Loucy (cell line): ENCODE results near the gene GNG11.

ENCODE experiments used
- H2AFZ ChIP-seq: fragments of 200-600 bp; sonication (generic); 2 replicates; pipeline ENCODE4 v1.6.0; 2016; ENCODE audit warnings: antibody characterized with exemption, mild to moderate bottlenecking, low read length, moderate library complexity
- H3F3A ChIP-seq: fragments of 200-600 bp; 2 replicates; pipeline ENCODE4 v1.6.0; 2016; ENCODE audit warnings: antibody characterized with exemption, low read depth, mild to moderate bottlenecking
- H3K27me3 ChIP-seq: fragments of 200-600 bp; sonication (generic); 2 replicates; pipeline ENCODE4 v1.6.1; 2014; ENCODE audit warnings: low read length, mild to moderate bottlenecking; ENCODE audit not compliant: insufficient read depth, poor library complexity, severe bottlenecking
- H3K36me3 ChIP-seq: fragments of 200-600 bp; sonication (generic); 2 replicates; pipeline ENCODE4 v1.6.1; 2016; ENCODE audit warnings: low read length; ENCODE audit not compliant: insufficient read depth
- H3K4me1 ChIP-seq: fragments of 200-600 bp; sonication (generic); 2 replicates; pipeline ENCODE4 v1.5.1; 2014; ENCODE audit warnings: low read length, mild to moderate bottlenecking; ENCODE audit not compliant: insufficient read depth, poor library complexity, severe bottlenecking
- H3K4me2 ChIP-seq: fragments of 200-600 bp; sonication (generic); 2 replicates; pipeline ENCODE4 v1.6.0; 2014; ENCODE audit warnings: antibody characterized with exemption, low read length, low read depth, mild to moderate bottlenecking; ENCODE audit not compliant: poor library complexity, severe bottlenecking
- H3K4me3 ChIP-seq: fragments of 200-600 bp; sonication (generic); 2 replicates; pipeline ENCODE4 v1.5.1; 2014; ENCODE audit warnings: low read length, mild to moderate bottlenecking, mixed read lengths; ENCODE audit not compliant: poor library complexity, severe bottlenecking
- H3K79me2 ChIP-seq: fragments of 200-600 bp; sonication (generic); 2 replicates; pipeline ENCODE4 v1.6.1; 2014; ENCODE audit warnings: low read length; ENCODE audit not compliant: insufficient read depth
- H3K9ac ChIP-seq: fragments of 200-600 bp; sonication (generic); 2 replicates; pipeline ENCODE4 v1.6.0; 2014; ENCODE audit warnings: mild to moderate bottlenecking, low read depth, low read length, moderate library complexity; ENCODE audit not compliant: poor library complexity, severe bottlenecking
- H3K9me2 ChIP-seq: fragments of 200-600 bp; sonication (generic); replicated peaks from 2 replicates; pipeline ENCODE4 v1.6.1; 2016; ENCODE audit warnings: low read depth, low read length, mixed read lengths
- H3K9me3 ChIP-seq: fragments of 200-600 bp; sonication (generic); 2 replicates; pipeline ENCODE4 v1.6.1; 2014; ENCODE audit warnings: mild to moderate bottlenecking, antibody characterized with exemption, low read length, low read depth; ENCODE audit not compliant: insufficient read depth
- H4K20me1 ChIP-seq: fragments of 200-600 bp; sonication (generic); 2 replicates; pipeline ENCODE4 v1.6.0; 2014; ENCODE audit warnings: antibody characterized with exemption, low read length, mild to moderate bottlenecking; ENCODE audit not compliant: insufficient read depth, poor library complexity, severe bottlenecking
- EZH2phosphoT487 ChIP-seq: fragments of 200-600 bp; IDR thresholded peaks from 2 replicates; pipeline ENCODE4 v1.6.1; 2018; ENCODE audit warnings: antibody characterized with exemption, mild to moderate bottlenecking, moderate library complexity, borderline replicate concordance
- TF ChIP-seq, protein P1 (sequence below): fragments of 200-600 bp; sonication (generic); conservative IDR thresholded peaks from 2 replicates; pipeline ENCODE4 v1.5.1; 2014; ENCODE audit warnings: mild to moderate bottlenecking, antibody characterized with exemption, low read length

Gene GNG11

DNA sequence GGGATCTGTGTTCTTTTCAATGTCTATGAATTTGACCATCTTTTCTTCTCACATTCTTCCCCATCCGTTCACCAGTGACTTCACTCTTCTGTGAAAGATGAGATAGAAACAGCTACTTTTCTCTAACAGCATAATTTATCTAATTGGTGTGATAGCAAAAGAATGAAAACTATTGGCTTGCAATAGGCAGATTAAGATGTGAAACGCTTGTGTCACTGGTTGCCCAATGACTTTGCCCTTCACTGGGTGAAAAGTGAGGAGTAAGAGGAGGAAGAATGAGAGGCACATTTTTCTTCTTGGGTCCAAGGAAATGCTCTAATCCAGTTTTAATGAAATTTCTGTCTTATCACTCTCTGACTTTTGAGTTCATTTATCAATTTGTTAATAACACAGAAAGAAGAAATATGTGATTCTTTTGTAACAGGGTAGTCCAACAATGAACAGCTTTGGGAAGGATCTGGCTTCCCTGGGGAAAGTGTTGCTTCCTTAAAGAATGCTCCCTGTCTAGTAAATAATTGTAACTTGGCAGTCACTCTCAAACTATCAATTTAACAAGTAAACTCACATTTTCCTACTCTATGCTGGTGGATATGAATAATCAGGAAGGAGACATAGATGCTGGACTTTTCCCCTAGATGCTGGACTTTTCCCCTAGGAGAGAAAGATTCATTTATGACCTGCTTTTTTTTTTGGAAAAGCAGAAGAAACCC, 47.5 kb downstream of the GNG11 start:
- no peak for TF ChIP-seq EZH2phosphoT487
- TF ChIP-seq, protein P1, sequence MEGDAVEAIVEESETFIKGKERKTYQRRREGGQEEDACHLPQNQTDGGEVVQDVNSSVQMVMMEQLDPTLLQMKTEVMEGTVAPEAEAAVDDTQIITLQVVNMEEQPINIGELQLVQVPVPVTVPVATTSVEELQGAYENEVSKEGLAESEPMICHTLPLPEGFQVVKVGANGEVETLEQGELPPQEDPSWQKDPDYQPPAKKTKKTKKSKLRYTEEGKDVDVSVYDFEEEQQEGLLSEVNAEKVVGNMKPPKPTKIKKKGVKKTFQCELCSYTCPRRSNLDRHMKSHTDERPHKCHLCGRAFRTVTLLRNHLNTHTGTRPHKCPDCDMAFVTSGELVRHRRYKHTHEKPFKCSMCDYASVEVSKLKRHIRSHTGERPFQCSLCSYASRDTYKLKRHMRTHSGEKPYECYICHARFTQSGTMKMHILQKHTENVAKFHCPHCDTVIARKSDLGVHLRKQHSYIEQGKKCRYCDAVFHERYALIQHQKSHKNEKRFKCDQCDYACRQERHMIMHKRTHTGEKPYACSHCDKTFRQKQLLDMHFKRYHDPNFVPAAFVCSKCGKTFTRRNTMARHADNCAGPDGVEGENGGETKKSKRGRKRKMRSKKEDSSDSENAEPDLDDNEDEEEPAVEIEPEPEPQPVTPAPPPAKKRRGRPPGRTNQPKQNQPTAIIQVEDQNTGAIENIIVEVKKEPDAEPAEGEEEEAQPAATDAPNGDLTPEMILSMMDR = no peak
- no peak overlapping the region for H3K4me3 ChIP-seq
- H3F3A ChIP-seq = no peaks in the 10 kb centered on the region
- no peak overlapping the region for H3K9ac ChIP-seq
- H3K4me2 ChIP-seq = no peak overlapping the region
- H4K20me1 ChIP-seq = no peaks in the 10 kb centered on the region
- H3K79me2 ChIP-seq = no peaks in the 10 kb centered on the region
- H3K9me3 ChIP-seq = no peaks in the 10 kb centered on the region
- no peaks in the 10 kb centered on the region for H3K36me3 ChIP-seq
- H3K9me2 ChIP-seq = no peaks in the 10 kb centered on the region
- H3K4me1 ChIP-seq = no peaks in the 10 kb centered on the region
- H3K27me3 ChIP-seq = no peaks in the 10 kb centered on the region
- no peak overlapping the region for H2AFZ ChIP-seq

GRCh38 chr7:93972029-93972725, 50.6 kb downstream of the GNG11 start:
- Histone ChIP-seq H3K4me2 (no peak overlapping the region), H4K20me1 (no peaks in the 10 kb centered on the region), H3K9me2 (no peaks in the 10 kb centered on the region), H3K79me2 (no peaks in the 10 kb centered on the region), H3F3A (no peaks in the 10 kb centered on the region), H3K27me3 (no peaks in the 10 kb centered on the region), H2AFZ (no peak overlapping the region), H3K9ac (no peak overlapping the region), H3K36me3 (no peaks in the 10 kb centered on the region), H3K4me1 (no peaks in the 10 kb centered on the region), H3K4me3 (no peak overlapping the region), H3K9me3 (no peaks in the 10 kb centered on the region)
- TF ChIP-seq, protein P1 = no peak
- TF ChIP-seq EZH2phosphoT487 = no peak

GRCh38 chr7:93973134-93973533, 51.6 kb downstream of the GNG11 start:
- TF ChIP-seq EZH2phosphoT487 = no peak
- TF ChIP-seq, protein P1 = no peak
- Histone ChIP-seq H3K4me3 (no peak overlapping the region), H3K79me2 (no peaks in the 10 kb centered on the region), H3K4me2 (no peak overlapping the region), H3K9me2 (no peaks in the 10 kb centered on the region), H3K36me3 (no peaks in the 10 kb centered on the region), H2AFZ (no peak overlapping the region), H4K20me1 (no peaks in the 10 kb centered on the region), H3K9me3 (no peaks in the 10 kb centered on the region), H3K4me1 (no peaks in the 10 kb centered on the region), H3F3A (no peaks in the 10 kb centered on the region), H3K9ac (no peak overlapping the region), H3K27me3 (no peaks in the 10 kb centered on the region)
